RPMI7951 (cell line): ENCODE results near the gene CNTLN. TPM values are rescaled to one million over a fixed set of nuclear protein-coding genes. Genes with fewer than 3 reads are reported as not detected.
"Not testable (repeated sequence)": the region's sequence is repeated elsewhere in the genome, so short reads cannot be mapped to it uniquely, and the experiment has no call there.

Experiments used
- DNase-seq: peaks from one replicate; pipeline ENCODE4 v3.0.0-alpha.2; 2012; ENCODE audit warnings: low read depth
- total RNA-seq: library from RNA; depleted of rRNA; stranded (reverse); fragments of >200 nt; shearing (Covaris generic); gene quantifications from 2 replicates; pipeline ENCODE4 v1.2.3, GENCODE V29; 2014

Gene CNTLN
- total RNA-seq, 1 experiment from 2014 or later: 10.6 TPM

DNA sequence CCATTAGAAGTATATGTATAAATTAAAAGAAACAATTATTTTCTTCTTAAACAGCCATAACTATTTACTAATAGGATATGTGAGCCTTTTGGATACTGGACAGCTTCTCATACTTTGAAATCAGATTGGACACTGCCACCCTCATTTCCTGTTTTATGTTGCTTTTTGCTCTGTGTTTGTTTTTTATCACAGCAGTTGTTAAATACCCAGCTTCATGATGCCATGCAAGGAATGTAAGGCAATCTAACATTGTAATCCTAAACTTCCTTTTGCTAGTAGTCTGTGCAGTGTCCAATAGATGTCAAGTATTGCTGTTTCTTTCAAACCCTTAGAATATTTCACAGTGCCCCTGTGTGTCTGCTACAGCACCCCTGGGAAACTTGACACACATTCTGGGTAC is 56.2 kb downstream of the CNTLN start:
- DNase-seq: no peak

DNA sequence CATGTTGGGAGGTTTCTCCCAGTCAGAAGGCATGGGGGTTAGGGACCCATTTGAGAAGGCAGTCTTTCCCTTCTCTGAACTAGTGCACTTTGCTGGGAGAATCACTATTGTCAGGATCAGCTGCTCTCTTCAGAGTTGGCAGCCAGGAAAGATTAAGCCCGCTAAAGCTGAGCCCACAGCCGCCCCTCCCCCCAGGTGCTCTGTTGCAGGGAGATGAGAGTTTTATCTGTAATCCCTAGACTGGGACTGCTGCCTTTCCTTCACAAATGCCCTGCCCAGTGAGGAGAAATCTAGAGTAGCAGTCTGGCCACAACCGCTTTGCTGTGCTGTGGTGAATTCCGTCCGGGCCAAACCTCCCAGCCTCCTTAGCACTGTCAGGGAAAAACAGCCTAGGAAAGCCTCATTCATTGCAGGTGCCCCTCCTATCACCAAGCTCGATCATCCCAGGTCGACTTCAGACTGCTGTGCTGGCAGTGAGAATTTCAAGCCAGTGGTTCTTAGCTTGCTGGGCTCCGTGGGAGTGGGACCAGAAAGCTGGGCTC is 69.8 kb downstream of the CNTLN start:
- no peak for DNase-seq

DNA sequence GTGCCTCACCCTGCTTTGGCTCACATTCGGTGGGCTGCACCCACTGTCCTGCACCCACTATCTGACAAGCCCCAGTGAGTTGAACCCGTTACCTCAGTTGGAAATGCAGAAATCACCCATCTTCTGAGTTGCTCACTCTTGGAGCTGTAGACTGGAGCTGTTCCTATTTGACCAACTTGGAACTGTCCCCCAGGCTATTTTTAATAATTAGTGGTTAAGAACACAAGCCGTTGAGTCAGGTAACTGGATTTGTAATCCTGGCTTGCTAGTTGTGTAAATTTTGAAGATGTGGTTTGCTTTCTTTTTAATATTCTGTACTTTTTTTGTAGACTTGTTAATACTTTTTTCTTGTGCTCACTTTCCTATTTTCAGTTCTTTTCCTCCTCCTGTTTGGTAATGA is 81.2 kb downstream of the CNTLN start:
- peak; percentile 40 for DNase-seq

DNA sequence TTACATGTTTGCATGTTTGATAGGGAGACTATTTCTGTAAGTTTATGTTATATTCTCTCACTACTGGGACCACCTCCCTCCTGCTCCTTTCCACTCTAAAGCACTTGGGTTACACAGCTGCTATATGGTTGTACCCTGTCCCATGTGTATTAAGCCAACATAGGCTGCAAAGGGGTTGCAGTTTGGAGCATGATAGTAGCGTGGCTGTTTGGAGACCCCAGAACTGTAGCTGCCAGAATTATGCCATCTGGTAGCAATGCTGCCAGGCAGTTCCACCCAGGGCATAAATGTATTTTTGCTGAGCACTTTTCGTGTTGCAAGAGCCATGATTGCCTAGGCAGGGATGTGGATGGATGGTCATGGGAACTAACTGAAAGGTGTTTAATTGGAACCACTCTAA is 81.8 kb downstream of the CNTLN start:
- no peak for DNase-seq

DNA sequence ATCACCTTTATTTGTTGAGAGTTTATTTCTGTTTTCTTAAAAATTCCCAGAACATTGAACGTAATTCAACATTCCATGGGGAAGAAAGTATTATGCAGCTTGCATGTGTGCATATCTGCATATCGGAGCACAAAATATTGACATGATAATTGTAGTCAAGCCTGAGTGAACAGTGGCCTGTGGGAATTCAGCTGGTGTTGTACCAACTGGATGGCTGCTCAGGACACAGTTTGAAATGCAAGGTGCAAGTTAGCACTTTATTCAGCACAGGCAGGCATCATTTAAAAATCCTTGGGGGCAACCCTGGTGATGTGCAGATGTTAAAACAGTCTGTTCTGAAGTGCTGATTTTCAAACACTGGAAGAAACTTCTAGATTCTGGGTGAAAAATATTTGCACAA is 82.4 kb downstream of the CNTLN start:
- DNase-seq: no peak

DNA sequence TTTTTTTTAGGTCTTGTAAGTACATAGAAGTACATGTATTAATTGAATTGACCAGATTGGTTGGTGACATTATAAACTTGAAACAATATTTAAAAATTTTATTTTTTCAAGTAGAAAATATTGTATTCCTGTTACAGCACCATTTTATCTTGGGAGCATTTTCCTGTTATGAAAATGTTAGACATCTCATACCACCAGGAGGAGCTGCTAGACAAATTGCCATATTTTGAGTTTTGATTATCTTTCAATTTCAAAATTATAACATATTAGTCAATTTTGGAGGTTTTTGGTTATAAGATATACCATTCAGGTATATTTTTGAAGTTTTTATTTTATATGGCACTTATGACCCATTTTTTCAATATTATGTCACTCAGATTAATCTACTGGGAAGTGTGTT is 84.4 kb downstream of the CNTLN start:
- no peak for DNase-seq

DNA sequence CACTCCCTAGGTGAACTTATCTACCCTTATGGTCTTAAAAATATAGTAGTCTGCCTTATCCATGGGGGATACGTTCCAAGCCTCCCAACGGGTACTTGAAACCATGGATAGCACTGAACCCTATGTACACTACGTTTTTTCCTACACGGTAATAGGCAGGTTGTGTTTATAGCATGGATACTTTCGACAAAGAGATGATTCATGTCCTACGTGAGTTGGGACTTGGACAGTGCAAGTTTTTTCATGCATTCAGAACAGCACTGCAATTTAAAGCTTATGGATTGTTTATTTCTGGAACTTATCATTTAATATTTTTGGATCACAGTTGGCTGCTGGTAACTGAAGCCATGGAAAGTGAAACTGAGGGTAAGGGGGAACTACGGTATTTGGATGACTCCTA is 88.1 kb downstream of the CNTLN start:
- DNase-seq: no peak

DNA sequence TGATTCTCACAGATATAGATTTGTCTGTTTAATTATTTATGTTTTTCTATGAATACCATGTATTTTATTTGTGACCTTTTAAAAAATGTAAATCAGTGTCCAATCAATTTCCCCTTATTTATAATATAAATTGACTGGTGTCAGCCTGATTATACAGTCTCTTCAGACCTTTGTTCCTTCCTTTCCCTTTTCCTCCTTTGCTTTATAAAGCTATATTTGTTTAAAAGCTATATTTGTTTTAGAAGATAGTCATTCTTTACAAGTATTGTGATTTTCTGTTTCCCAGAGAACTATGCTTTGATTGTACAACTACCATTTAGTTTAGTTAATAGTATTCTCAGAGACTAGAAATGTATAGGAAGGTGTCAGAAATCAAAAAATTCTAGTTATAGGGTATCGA is 90.6 kb downstream of the CNTLN start:
- no peak for DNase-seq

DNA sequence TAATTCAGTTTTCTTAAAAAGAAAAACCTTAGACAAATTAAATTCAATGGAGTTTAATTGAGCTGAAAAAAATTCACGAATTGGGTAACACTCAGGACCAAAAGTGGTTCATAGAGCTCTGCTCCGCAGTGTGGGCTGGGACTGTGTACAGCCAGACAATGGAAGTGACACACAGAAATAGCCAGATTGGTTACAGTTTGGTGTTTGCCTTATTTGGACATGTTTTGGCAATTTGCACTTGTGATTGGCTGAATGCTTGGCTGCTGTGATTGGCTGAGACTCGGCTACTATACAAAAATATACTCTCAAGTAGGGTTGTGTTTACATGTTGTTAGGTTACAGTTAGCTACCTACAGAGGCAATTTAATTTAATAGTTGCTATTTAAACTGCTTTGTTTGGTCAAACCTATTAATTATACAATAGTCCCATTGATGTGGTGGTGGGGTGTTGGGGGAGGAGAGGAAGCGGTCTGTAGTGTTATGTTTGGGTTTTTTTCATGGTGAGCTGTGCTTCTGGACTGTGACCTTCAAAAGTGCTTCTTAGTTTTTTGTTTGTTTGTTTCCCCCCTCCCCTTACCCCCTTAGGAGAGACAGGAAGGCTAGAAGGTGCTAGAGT is 95.2 kb downstream of the CNTLN start:
- DNase-seq: peak; percentile 25

DNA sequence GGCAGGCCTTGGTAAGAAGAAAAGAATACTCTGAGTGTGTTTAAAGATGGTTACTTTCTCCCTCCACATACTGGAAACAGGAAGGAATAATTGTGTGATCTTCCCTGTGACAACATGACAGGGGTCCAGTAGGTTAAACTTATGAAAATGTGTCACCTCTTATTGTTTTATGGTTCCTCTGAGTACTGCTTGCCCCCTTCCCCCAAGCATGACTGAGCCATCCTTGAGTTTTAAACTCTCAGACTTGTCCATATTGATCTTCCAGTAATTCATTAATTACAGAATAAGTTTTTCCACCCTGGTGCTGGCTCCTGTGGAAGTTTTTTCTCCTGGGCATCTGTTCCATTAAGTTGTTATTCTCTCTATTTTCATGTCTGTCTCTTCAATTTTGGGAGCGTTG is 95.8 kb downstream of the CNTLN start:
- DNase-seq: no peak

DNA sequence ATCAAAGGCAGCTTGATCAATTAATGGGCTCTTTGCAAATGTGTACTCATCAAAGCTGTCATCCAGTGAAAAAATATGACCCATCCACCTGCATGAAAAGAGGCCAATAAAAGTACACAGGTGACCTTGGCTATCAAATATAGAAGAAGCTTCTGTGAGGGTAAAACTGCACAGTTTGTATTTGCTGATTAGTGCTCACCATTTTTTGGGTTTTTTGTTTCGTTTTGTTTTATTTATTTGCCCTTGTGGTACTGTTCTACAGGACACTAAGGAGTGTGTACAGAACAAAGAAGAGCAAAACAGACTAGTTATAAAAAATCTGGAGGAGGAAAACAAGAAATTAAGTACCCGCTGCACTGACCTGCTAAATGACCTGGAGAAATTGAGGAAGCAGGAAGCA is 101.3 kb downstream of the CNTLN start:
- no peak for DNase-seq

DNA sequence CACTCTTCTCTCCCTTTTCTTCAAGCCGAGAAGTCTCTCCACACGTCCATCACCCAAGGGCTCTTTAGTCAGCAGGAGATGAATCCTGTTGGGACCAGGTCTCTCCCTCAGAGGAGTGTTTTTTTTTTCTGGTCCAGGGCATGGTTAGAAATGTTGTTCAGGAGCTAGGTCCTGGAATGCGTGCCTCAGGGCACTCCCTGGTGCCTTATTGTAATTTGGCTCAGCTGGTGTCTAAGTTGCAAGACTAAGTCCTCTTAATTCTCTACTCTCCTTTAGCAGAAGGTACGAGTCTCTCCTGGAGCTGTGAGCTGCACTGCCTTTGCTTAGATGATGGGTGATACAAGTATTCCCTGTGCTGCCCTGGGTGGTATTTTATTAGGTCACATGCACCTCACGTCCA is 111.9 kb downstream of the CNTLN start:
- DNase-seq: no peak

DNA sequence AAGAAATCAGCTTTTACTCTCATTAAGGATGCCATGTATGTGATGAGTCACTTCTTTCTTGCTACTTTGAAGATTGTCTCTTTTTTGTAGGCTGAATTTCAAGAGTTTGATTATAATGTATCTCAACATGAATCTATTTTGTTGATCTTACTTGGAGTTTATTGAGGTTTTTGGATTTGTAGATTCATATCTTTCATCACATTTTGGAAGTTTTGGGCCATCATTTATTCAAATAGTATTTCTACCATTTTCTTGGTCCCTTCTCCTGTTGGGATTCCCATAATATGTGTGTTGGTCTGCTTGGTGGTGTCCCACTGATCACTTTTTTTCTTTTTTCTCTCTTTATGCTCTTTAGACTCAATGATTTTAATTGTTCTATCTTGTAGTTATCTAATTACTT is 116.3 kb downstream of the CNTLN start:
- peak; percentile 4 for DNase-seq

DNA sequence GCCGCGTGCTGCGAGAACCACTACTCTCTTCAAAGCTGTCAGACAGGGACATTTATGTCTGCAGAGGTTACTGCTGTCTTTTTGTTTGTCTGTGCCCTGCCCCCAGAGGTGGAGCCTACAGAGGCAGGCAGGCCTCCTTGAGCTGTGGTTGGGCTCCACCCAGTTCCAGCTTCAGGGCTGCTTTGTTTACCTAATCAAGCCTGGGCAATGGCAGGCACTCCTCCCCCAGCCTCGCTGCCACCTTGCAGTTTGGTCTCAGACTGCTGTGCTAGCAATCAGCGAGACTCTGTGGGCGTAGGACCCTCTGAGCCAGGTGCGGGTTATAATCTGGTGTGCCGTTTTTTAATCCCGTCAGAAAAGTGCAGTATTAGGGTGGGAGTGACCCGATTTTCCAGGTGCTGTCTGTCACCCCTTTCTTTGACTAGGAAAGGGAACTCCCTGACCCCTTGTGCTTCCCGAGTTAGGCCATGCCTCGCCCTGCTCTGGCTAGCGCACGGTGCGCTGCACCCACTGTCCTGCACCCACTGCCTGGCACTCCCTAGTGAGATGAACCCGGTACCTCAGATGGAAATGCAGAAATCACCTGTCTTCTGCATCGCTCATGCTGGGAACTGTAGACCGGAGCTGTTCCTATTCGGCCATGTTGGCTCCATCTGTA is 133.8 kb downstream of the CNTLN start:
- not testable (repeated sequence) for DNase-seq

DNA sequence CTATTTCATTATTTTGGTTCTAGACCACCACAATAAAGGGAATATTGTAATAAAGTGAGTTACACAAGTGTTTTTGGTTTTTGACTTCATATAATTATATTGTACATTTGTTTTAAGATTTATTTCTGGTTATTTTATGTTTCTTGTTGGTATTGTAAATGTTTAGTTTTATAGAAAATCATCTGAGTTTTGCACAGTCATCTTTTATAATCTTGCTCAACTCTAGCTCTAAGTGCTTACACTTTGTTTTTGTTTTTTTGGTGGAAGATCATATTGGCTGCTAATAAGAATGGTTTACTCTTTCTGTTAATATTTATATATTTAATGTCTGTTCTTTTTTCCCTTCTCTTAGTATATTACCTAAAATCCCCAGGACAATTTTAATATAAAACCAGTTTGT is 135.0 kb downstream of the CNTLN start:
- no peak for DNase-seq

DNA sequence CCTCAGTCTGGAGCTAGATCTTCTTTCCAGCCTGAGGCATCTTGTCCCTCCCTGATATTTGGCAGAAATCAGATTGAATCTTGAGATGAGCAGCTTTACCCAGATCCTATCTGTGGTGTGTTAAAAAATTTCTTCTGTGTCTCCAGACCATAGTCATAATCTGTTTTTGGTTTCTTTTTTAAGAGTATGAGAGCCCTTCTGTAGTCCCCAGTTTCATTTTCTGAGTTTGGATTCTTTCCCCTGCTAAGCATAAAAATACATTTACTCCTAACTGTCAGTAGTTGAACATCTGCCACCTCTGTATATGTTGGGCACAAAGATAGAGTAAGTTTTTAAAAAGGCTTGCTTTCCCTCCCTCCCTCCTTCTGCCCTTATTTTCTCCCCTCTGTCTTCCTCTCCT is 137.7 kb downstream of the CNTLN start:
- DNase-seq: no peak

DNA sequence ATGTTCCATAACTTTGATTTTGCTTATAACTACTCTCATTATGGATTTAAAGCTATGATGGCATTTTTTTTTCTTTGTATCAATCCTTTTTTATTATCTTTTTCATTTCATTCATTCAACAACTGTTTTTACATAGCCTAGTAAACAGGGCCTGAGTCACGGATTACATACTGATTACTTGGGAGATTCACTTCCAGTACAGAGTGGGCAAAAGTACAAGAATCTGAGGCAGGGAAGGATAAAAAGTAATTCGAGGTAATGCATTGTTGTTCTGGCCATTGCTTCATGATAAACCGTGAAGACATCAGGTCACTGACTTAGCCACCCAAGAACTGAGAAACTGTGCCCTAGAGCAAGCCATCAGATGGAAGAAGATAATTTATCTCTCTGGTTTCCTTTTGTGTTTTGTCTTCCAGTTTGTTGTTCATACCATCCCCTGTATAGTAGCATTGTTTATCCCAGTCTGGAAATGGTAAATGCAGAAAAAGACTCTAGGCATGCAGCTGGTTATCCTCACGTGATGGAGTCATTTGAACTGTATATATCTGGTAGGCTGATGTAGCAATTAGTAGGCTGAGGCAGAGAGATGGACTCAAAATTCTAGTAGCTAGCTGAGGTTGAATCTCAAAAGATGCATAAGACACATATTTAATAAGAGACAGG is 145.6 kb downstream of the CNTLN start:
- no peak for DNase-seq

DNA sequence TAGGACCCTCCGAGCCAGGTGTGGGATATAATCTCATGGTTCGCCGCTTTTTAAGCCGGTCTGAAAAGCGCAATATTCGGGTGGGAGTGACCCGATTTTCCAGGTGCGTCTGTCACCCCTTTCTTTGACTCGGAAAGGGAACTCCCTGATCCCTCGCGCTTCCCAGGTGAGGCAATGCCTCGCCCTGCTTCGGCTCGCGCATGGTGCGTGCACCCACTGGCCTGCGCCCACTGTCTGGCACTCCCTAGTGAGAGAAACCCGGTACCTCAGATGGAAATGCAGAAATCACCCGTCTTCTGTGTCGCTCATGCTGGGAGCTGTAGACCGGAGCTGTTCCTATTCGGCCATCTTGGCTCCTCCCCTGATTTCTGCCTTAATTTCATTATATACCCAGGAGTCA is 155.8 kb downstream of the CNTLN start:
- DNase-seq: not testable (repeated sequence)

DNA sequence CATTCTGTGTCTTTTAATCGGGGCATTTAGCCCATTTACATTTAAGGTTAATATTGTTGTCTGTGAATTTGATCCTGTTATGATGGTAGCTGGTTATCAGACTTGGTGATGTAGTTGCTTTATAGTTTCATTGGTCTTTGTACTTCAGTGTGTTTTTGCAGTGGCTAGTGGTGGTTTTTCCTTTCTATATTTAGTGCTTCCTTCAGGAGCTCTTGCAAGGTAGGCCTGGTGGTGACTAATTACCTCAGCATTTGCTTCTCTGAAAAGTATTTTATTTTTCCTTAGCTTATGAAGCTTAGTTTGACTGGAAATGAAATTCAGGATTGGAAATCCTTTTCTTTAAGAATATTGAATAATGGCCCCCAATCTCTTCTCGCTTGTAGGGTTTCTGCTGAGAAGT is 156.9 kb downstream of the CNTLN start:
- no peak for DNase-seq

DNA sequence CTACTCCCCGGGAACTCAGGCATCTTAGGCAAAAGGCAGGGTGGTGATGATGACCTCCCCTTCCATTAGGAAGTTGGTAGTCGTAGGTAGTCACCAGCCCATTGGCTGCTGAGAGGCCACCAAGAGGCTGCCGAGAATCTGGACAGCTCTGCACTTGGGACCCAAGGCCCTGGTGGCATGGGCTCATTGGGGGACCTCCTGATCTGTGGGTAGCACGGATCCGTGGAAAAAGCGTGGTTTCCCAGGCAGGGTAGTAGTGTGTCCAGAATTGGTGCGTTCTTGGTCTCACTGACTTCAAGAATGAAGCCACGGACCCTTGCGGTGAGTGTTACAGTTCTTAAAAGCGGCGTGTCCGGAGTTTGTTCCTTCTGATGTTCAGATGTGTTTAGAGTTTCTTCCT is 158.8 kb downstream of the CNTLN start:
- DNase-seq: no peak

DNA sequence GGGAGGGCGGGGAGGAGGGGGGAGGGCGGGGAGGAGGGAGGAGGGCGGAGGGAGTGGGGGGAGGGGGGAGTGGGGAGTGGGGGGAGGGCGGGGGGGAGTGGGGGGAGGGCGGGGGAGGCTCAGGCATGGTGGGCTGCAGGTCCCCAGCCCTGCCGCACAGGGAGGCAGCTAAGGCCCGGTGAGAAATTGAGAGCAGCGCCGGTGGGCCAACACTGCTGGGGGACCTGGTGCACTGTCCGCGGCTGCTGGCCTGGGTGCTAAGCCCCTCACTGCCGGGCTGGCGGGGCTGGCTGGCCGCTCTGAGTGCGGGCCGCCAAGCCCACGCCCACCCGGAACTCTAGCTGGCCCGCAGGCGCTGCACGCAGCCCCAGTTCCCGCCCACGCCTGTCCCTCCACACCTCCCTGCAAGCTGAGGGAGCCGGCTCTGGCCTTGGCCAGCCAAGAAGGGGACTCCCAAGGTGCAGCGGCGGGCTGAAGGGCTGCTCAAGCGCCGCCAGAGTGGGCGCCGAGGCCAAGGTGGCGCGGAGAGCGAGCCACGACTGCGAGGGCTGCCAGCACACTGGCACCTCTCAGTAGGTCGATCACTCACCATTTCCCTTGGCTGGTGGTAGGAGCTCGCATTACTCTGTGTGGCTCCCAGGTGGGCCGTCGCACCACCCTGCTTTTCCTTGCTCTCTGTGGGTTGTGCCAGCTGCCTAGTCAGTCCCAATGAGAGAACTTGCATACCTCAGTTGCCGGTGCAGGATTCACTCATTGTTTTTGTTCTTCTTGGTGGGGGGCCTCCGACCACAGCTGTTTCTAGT is 160.2 kb downstream of the CNTLN start:
- no peak for DNase-seq

DNA sequence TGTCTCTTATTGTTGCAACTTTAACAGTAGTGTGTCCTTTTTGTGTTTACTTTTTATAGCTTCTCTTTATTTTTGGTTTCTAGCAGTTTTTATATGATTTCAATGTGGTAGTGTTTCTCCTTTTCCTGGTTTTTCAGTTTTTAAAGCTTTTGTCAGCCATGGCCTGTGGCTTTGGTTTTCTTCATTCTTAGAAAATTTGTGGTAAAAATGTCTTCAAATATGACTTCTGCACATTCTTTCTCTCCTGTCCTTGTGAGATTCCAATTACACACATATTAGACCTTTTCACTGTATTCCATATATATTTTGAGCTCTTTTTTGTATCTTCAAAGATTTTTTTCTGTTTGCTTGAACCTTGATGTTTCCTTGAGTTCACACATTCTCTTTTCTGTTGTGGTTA is 180.5 kb downstream of the CNTLN start:
- DNase-seq: peak; percentile 1
